Activated CD4-positive, CD25-positive, alpha-beta regulatory T cell (primary cell): Measurements from ENCODE around the gene FAM216B.
"Not testable (repeated sequence)": the region's sequence is repeated elsewhere in the genome, so short reads cannot be mapped to it uniquely, and the experiment has no call there.

Experiments
- DNase-seq, 4 experiments: peaks; one replicate each; lab custom pipeline; 2025; lab: John Stamatoyannopoulos, UW

The FAM216B gene

DNA sequence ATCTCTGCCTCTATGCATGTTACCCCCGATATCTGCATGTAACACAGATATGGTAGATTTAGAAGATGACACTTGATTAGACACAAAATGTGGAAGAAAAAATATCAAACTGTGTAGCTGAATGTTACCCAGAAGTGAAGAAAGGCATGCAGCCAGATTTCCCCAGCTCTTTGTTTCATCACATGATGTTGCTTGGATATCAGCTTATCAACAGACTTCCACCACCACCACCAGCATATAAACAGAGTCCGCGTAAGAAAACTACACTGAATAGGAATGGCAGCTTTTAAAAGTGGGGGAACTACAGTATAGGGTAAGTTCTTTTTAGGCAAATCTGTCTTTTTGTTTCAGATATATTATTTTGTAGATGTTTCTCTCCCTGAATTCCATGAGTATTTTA lies at the start of gene FAM216B:
TSS of gene FAM216B (plus strand) at position 233 of the 400 bp plus-strand sequence. CDS start 2,484 bp downstream, outside the sequence.
- no peak for DNase-seq

GRCh38 chr13:42732073-42732472 lies 49.3 kb upstream of the FAM216B start:
- DNase-seq, result no peak

DNA sequence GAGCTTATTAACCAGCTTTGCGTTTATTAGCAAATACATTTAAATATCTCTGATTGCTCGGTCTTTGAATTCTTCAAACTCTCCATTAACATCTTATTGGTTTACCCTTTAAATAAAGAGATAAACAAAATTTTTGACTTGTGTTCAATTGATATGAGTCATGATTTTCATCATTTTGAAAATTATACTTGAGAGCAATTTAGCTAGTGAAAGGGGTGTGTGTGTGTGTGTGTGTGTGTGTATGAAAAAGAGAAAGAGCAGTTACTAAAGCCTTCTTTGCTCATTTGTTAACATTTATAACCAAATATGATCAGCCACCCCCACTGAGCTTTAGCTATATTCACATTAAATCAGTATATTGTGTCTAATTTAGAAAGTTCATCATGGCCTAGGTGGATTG lies 48.3 kb upstream of the FAM216B start:
- no peak for DNase-seq

GRCh38 chr13:42735010-42735409 lies 46.4 kb upstream of the FAM216B start:
- no peak for DNase-seq

- DNase-seq, result no peak
Observed at GRCh38 chr13:42740753-42741152, 40.6 kb upstream of the FAM216B start.

GRCh38 chr13:42741914-42742313 lies 39.5 kb upstream of the FAM216B start:
- DNase-seq, result no peak

DNA sequence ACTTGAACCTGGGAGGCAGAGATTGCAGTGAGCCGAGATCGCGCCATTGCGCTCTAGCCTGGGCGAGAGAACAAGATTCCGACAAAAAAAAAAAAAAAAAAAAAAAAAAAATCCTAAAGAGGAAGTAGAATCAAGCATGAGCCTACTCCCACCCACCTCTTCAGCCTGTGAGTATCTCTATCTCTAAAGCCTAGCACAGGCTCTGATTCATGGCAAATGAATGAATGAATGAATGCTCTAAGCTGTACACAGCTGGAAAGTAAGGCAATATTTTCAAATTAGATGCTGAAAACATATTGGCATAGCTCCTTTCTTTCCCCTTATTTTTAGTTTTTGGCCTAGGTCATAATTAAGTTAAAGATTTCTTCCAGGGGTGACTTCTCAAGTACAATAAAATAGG lies 35.7 kb upstream of the FAM216B start:
- DNase-seq, result no peak

DNA sequence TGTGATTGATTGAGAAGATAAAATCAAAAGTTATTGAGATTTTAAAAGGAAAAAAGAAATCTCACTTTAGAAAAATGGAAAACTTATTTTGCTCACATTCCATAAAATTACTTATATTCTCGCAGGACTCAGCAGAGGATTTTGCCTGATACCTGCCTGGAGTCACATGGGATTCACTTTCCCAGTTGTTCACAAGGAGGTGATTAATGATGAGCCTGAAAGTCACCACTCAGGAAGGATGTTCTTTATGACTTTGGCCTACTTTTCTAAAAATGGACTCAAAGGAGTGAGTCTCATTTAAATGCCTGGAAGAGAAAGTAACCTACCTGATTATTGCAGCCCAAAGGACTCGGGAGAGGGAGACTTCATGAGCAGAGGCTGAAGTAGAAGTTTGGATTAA lies 34.5 kb upstream of the FAM216B start:
- no peak for DNase-seq

- DNase-seq, result no peak
Observed at GRCh38 chr13:42747399-42747873, 33.9 kb upstream of the FAM216B start.

DNA sequence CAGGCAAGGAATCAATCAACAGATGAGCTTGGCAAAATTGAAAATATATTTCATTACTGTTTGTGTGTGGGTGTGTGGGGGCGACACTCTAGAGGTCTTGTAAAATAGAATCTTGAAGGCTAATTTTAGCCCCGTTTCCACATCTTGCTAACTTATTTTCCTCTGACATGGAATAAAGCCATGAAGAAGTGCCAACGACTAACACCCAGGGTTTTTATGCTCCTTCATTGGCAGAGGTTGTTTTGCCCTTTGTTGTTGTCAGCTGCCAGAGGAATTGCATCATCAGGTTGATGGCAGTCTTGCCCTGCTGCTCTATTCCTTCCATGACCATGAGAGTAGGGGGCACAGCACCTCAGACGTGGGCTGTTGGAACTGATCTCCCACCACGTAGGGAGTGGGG lies 30.6 kb upstream of the FAM216B start:
- no peak for DNase-seq

DNA sequence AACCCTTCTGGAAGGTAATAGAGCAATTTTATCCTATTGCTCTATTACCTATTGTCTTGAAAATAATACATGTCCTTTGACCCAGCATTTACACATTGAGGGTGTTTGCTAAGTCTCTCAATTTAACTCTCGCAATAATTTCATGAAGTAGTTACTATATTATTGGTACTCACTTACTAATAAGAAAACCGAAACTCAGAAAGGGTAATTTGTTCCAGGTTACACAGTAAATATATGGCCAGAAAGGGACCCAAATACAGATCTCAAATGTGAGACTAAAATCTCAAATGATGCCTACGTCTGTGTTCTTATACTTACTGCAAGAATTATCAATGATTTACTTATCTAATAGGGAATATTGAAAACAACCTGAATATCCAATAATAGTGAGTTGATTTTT lies 29.7 kb upstream of the FAM216B start:
- no peak for DNase-seq

DNA sequence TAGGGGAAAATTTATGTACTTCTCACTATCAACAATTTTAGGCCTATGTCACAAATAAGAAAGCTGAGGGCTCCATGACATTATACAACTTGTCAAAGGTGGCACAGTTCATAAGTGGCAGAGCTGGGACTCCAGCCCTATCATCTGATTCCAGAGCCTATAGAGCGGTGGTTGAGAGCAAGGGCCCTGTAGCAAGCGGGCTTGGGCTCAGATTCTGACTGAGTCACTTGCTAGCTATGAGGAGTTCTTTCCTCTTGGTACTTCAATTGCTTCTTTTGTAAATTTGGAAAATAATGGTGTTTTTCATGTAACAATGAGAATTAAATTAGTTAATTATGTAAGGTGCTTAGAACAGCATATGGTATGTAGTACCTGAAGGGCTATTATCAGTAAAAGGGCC lies 28.7 kb upstream of the FAM216B start:
- no peak for DNase-seq

GRCh38 chr13:42753697-42754096 lies 27.7 kb upstream of the FAM216B start:
- DNase-seq, result no peak

GRCh38 chr13:42754801-42755510 lies 26.4 kb upstream of the FAM216B start:
- DNase-seq, result no peak

DNA sequence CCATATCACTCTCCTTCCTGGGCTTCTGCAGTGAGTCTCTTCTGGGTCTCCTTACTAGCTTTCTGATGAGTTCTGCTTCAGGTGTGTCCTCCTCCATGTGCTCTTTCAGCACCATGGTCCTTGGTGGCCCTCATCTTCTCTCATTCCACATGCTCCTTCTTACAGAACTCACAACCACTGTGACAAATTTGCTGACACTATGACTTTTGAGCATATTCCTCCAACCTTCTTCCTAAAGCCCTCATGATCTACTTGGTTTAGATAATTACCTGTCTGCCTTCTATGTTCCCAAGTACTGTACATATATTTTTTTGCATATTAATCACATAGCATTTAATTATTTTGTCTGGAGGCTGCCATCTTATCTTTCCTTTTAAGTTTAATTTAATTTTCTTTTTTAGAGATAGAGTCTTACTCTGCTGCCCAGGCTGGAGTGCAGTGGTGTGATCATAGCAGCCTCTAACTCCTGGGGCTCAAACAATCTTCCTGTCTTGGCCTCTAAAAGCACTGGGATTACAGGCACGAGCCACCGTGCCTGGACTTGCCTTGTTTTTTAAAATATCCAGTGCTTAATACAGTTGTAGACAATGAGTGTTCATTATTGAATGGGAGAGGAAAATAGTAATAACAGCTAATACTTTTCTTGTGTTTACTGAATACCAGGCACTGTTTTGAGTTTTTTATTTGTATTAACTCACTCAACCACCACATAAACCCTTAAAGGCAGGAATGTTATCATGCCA lies 23.5 kb upstream of the FAM216B start:
- DNase-seq, result no peak

- DNase-seq, result no peak
Observed at GRCh38 chr13:42758515-42758914, 22.9 kb upstream of the FAM216B start.

- DNase-seq, result no peak
Observed at GRCh38 chr13:42760951-42761350, 20.4 kb upstream of the FAM216B start.

DNA sequence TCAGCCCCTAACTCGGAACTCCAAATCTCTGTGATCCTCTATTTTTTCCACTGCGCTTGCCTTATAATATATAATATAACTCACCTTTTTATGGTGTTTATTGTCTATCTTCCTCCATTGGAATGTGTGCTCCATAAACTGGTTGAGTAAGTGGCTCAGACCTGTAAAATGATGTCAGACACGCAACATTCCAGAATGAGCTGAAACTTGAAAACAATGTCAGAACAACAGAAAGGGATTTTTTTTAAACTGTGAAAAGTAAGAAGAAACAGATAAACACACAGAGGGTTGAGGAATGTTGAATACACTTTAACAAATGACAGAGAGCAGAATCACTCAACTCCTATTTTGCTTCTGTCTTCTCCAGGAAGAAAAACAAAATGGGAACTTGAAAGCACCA lies 19.1 kb upstream of the FAM216B start:
- no peak for DNase-seq

DNA sequence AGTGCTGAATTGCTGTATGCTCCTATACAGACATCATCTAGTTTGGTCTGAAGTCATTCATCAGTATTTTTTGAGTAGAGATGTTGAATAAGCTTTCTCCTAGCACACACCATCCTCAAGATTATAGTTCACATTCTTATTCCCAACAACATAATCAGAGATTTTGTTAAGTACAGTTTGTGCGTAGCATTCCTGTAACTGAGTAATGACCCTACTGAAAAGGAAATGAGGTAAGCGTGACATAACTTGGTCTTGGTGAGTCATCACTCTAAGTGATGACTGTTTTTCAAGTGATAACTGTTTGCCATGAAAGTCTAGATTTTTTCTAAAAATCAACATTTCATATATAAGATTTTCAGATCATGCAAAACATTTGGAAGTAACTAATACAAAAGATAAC lies 18.5 kb upstream of the FAM216B start:
- DNase-seq, result no peak

- no peak for DNase-seq
Observed at GRCh38 chr13:42766016-42766415, 15.4 kb upstream of the FAM216B start.

DNA sequence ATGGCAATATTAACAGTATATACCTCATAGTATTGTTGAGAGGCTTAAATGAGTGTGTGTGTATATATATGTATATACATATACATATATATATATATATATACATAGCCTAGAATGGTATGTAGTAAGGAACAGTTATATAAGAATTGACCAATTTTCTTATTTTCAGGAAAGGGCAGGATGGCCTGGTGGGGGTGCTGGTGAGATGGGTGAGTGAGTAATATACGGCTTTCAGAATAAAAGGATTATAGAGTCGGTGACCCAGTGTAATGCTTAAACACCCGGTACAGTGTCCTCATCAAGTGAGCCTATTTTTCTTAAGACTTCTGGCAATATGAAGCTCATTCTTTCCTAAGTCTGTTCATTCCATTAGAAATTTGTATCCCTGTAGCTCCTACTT lies 11.7 kb upstream of the FAM216B start:
- no peak for DNase-seq

DNA sequence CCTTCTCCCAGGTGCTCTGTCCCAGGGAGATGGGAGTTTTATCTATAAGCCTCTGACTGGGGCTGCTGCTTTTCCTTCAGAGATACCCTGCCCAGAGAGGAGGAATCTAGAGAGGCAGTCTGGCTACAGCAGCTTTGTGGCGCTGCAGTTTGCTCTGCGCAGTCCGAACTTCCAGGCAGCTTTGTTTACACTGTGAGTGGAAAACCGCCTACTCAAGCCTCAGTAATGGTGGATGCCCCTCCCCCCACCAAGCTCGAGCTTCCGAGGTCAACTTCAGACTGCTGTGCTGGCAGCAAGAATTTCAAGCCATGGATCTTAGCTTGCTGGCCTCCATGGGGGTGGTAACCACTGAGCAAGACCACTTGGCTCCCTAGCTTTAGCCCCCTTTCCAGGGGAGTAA lies 4.8 kb upstream of the FAM216B start:
- DNase-seq, result not testable (repeated sequence)

DNA sequence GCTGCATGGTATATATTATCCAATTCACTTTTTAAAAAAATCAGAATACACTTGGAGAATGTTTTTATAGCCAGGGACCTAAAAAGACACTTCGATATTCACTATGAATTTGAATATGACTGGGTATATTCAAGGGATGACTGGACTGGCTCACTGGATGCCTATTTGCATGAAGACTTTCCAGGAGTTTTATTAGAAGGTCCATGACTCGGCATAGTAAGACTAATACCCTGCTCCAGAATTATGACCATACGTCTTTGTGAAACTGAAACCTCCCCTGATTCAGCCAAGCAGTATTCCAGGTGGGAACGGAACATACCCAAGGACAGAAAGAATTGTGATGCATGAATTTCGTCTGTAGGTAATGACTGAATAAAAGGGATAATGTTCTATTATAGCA lies 3.9 kb upstream of the FAM216B start:
- no peak for DNase-seq

DNA sequence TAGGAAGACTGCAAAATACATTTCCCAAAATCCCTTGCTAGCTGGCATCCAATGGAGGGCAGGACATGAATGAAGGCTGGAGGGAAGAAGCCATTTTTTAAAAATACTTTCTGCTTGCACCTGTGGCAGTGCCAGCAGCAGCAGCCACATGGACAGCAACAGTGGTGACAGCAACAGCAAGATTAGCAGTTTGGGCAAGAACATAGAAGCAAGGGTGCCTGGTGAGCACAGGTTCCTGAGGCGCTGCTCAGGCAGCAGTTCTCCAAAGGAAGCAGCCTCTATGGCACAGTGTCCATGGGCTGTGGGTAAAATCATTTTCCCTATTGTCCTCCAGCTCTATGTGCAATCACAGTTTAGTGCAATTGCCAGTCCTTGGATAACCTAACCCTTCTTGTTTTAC lies 1.3 kb upstream of the FAM216B start:
- no peak for DNase-seq
